ENCODE data around the gene DENND1A. TPM values are rescaled to one million over a fixed set of nuclear protein-coding genes. Genes with fewer than 3 reads are reported as not detected.

Gene DENND1A
- total and polyA plus RNA-seq, 5 experiments from 2014 or later = 2.6 to 14.3 (median 5.3) TPM

GRCh38 chr9:123660691-123661466 is 269.0 kb downstream of the DENND1A start:
- Mint-ChIP-seq H3K27me3 (no peaks in the 10 kb centered on the region), H3K27ac (no peak overlapping the region), H3K9me3 (peaks cover 9 to 43% (median 28%) of the 10 kb centered on the region in 9 donors), H3K4me3 (no peak overlapping the region), H3K4me1 (peaks cover 0 to 20% (median 0%) of the 10 kb centered on the region in 4 donors), H3K36me3 (peaks cover 33 to 49% (median 45%) of the 10 kb centered on the region in 3 donors)
- ATAC-seq (no peak), DNase-seq (no peak)
- POLR2A ChIA-PET = no interaction called here

DNA sequence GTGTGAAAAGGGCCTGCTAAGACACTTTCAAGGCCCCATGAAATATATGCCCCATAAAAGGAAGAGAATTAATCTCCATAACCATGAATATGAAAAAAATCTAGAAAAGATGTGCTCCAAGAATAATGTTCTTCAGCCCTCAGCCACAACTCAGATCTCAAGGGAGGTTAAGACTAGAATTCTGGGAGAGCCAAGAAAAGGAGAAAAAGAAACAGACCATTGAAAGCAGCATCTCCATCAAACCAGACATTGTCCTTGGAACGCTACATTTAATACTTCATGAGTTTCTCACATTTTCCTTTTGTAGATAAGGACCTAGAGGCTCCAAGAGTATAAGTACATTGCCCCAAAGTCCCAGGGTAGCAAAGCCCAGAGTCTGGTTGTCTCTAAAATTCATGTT is 270.6 kb downstream of the DENND1A start:
- no peaks in the 10 kb centered on the region for H3K27me3 Mint-ChIP-seq
- DNase-seq = no peak
- ATAC-seq = no peak
- peaks cover 20 to 43% (median 33%) of the 10 kb centered on the region in 3 donors for H3K36me3 Mint-ChIP-seq
- POLR2A ChIA-PET = no interaction called here
- no peak overlapping the region for H3K4me3 Mint-ChIP-seq
- peaks cover 0 to 20% (median 0%) of the 10 kb centered on the region in 4 donors for H3K4me1 Mint-ChIP-seq
- peaks cover 5 to 29% (median 17%) of the 10 kb centered on the region in 9 donors for H3K9me3 Mint-ChIP-seq
- H3K27ac Mint-ChIP-seq = no peak overlapping the region

- Mint-ChIP-seq H3K9me3 (peaks cover 4 to 25% (median 16%) of the 10 kb centered on the region in 9 donors), H3K4me1 (peaks cover 0 to 20% (median 0%) of the 10 kb centered on the region in 4 donors), H3K27ac (no peak overlapping the region), H3K36me3 (peaks cover 16 to 46% (median 35%) of the 10 kb centered on the region in 3 donors), H3K4me3 (no peak overlapping the region), H3K27me3 (no peaks in the 10 kb centered on the region)
- ATAC-seq (no peak), DNase-seq (no peak)
- POLR2A ChIA-PET = no interaction called here
Observed at GRCh38 chr9:123658792-123659191, 271.1 kb downstream of the DENND1A start.

DNA sequence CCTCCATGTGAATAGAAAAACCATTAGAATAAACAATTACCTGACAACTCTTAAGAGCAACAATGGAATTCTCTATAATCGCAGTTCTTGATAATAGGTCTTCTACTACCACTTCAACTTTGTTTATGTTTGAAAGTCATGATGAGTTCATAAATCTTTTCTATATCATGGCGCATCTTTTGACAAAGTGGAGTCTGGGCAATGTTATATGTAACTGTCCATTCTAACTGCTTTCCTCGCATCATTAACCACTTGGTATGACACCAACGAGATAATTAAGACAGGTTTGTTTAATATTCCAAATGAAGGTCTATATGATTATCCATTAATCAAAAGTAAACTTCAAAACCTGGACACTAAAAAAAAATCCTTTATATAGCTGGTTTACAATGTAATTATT is 272.0 kb downstream of the DENND1A start:
- H3K27me3 Mint-ChIP-seq = no peaks in the 10 kb centered on the region
- H3K9me3 Mint-ChIP-seq = peaks cover 2 to 18% (median 15%) of the 10 kb centered on the region in 9 donors
- ATAC-seq = no peak
- H3K4me1 Mint-ChIP-seq = peaks cover 0 to 20% (median 0%) of the 10 kb centered on the region in 4 donors
- DNase-seq = no peak
- peaks cover 15 to 45% (median 29%) of the 10 kb centered on the region in 3 donors for H3K36me3 Mint-ChIP-seq
- H3K4me3 Mint-ChIP-seq = no peak overlapping the region
- no peak overlapping the region for H3K27ac Mint-ChIP-seq
- POLR2A ChIA-PET = no interaction called here

- H3K4me3 Mint-ChIP-seq = no peak overlapping the region
- no peak for ATAC-seq
- DNase-seq = no peak
- H3K27ac Mint-ChIP-seq = no peak overlapping the region
- H3K27me3 Mint-ChIP-seq = no peaks in the 10 kb centered on the region
- peaks cover 0 to 14% (median 0%) of the 10 kb centered on the region in 4 donors for H3K4me1 Mint-ChIP-seq
- H3K9me3 Mint-ChIP-seq = peaks cover 0 to 10% (median 7%) of the 10 kb centered on the region in 9 donors
- H3K36me3 Mint-ChIP-seq = peaks cover 9 to 44% (median 27%) of the 10 kb centered on the region in 3 donors
- POLR2A ChIA-PET = no interaction called here
Observed at GRCh38 chr9:123657099-123657498, 272.8 kb downstream of the DENND1A start.

DNA sequence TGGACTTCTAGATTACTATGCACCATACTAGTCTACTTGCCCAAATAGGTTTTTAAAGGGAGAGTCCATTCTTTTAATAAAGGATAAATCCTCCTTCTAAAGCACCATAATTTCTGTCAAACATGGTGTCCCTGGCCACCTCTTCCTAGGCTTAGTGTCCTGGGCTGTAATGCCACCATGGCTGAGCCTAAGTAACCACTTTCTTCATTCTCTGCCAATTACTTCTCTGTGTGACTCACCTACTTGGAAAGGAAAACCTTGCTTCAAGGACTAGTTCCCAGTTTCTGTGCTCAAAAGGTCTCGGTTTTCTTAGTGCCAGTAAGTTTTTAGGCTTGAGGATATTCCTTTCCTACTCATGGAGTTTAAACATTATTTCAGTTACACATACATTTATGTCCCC is 273.4 kb downstream of the DENND1A start:
- Mint-ChIP-seq H3K36me3 (peaks cover 8 to 44% (median 27%) of the 10 kb centered on the region in 3 donors), H3K4me1 (peaks cover 0 to 11% (median 0%) of the 10 kb centered on the region in 4 donors), H3K27me3 (no peaks in the 10 kb centered on the region), H3K9me3 (peaks cover 0 to 5% (median 2%) of the 10 kb centered on the region in 9 donors), H3K27ac (no peak overlapping the region), H3K4me3 (no peak overlapping the region)
- POLR2A ChIA-PET = no interaction called here
- DNase-seq (no peak), ATAC-seq (no peak)

DNA sequence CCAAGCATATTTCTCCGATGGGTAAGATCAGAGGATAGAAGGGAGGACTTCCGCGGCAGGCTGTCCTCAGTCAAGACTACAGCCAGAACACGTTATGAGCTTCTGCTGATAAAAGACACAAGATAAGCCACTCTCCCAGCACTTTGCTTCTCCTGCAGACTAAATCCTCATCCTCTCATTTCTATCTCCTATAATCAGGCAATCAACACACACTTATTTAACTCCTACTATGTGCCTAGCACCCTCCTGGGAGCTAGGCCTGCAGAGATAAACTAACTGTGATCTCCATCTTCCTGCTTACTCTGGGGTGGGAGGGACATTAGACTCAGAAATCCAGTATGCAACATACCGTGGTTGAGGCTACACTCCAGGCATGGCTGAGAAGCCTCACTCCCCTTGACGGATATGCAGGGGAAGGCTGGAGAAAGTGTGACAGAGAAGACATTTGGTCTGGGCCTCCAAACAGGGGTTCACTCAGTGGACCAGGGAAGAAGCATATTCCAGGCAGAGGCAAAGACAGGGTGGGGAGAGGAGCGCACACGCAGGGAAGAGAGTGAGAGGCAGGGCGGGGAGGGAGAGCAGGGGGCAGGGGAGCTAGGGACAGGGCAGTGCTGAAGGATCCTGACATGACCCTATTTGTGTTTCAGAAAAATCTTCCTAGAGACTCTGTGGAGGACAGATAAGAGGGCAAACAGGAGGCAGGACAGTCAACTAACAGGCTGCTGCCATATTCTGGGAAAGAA is 274.1 kb downstream of the DENND1A start:
- Mint-ChIP-seq H3K36me3 (peaks cover 9 to 41% (median 26%) of the 10 kb centered on the region in 3 donors), H3K27me3 (no peaks in the 10 kb centered on the region), H3K4me1 (peaks cover 0 to 10% (median under 1%) of the 10 kb centered on the region in 4 donors), H3K27ac (no peak overlapping the region), H3K4me3 (no peak overlapping the region), H3K9me3 (no peaks in the 10 kb centered on the region)
- ATAC-seq (no peak), DNase-seq (no peak)
- POLR2A ChIA-PET = no interaction called here

GRCh38 chr9:123654994-123655637 is 274.8 kb downstream of the DENND1A start:
- DNase-seq (no peak), ATAC-seq (no peak)
- Mint-ChIP-seq H3K27me3 (no peaks in the 10 kb centered on the region), H3K4me3 (no peak overlapping the region), H3K4me1 (peaks cover 0 to 9% (median under 1%) of the 10 kb centered on the region in 4 donors), H3K9me3 (no peaks in the 10 kb centered on the region), H3K36me3 (peaks cover 9 to 45% (median 26%) of the 10 kb centered on the region in 3 donors), H3K27ac (peak overlapping the region in 1 of 10 donors; percentile 9)
- POLR2A ChIA-PET = no interaction called here

DNA sequence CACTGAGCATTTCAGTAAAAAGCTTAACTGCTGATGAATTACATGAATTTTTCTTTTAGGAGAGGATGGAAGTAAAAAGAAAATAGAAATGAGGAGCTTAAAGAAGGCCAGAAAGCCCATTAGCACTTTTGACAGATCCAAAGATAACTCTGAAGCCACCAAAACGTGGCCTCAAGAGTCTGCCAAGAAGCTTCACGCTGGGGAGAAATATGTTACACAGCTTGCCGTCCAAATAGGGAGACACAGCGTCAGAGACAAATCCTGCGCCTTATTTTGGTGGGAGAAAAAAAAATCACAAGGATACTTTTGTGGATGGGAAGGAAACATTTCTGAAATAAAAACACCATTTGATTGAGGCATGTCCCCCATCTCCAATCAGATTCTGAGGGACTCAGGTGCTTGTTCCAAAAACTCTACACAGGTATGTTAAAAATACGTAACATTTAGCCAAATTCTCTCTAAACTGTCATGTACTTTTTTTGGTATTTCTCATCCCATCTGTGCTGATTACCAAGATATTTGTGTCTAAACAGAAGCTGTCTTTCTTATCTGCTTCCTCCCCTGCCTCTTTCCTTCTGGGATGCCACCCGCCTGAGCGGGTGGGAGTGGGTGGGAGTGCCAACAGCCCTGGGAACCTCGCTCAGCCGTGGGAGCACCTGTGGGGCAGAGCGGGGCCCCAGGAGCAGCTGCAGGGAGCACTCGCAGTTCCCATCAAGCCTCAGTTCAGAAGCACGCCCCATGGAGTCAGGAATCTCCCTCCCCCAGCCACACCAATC is 275.5 kb downstream of the DENND1A start:
- Mint-ChIP-seq H3K9me3 (no peaks in the 10 kb centered on the region), H3K27me3 (no peaks in the 10 kb centered on the region), H3K36me3 (peaks cover 9 to 47% (median 27%) of the 10 kb centered on the region in 3 donors), H3K4me1 (peaks cover 0 to 9% (median under 1%) of the 10 kb centered on the region in 4 donors), H3K4me3 (no peak overlapping the region), H3K27ac (peak overlapping the region in 1 of 10 donors; percentile 35)
- POLR2A ChIA-PET = no interaction called here
- DNase-seq (no peak), ATAC-seq (no peak)

- H3K27me3 Mint-ChIP-seq = no peaks in the 10 kb centered on the region
- POLR2A ChIA-PET = no interaction called here
- peaks cover 9 to 57% (median 38%) of the 10 kb centered on the region in 3 donors for H3K36me3 Mint-ChIP-seq
- H3K4me3 Mint-ChIP-seq = no peak overlapping the region
- H3K4me1 Mint-ChIP-seq = peaks cover 0 to 2% (median 0%) of the 10 kb centered on the region in 4 donors
- no peak for ATAC-seq
- H3K27ac Mint-ChIP-seq = no peak overlapping the region
- peaks cover 0 to 2% (median 0%) of the 10 kb centered on the region in 9 donors for H3K9me3 Mint-ChIP-seq
- DNase-seq = no peak
Observed at GRCh38 chr9:123652416-123652815, 277.5 kb downstream of the DENND1A start.

- DNase-seq (no peak), ATAC-seq (no peak)
- H3K36me3 Mint-ChIP-seq = peaks cover 9 to 61% (median 42%) of the 10 kb centered on the region in 3 donors
- POLR2A ChIA-PET = no interaction called here
- no peak overlapping the region for H3K27ac Mint-ChIP-seq
- H3K27me3 Mint-ChIP-seq = no peaks in the 10 kb centered on the region
- H3K9me3 Mint-ChIP-seq = peaks cover 0 to 5% (median 0%) of the 10 kb centered on the region in 9 donors
- no peak overlapping the region for H3K4me3 Mint-ChIP-seq
- peaks cover 0 to 2% (median 0%) of the 10 kb centered on the region in 4 donors for H3K4me1 Mint-ChIP-seq
Observed at GRCh38 chr9:123651871-123652270, 278.1 kb downstream of the DENND1A start.

GRCh38 chr9:123651273-123651672 is 278.7 kb downstream of the DENND1A start:
- Mint-ChIP-seq H3K27ac (no peak overlapping the region), H3K27me3 (no peaks in the 10 kb centered on the region), H3K36me3 (peaks cover 9 to 65% (median 48%) of the 10 kb centered on the region in 3 donors), H3K4me1 (peaks cover 0 to 2% (median 0%) of the 10 kb centered on the region in 4 donors), H3K4me3 (no peak overlapping the region), H3K9me3 (peaks cover 0 to 5% (median 0%) of the 10 kb centered on the region in 9 donors)
- POLR2A ChIA-PET = interaction anchor here (0.6 kb wide), 1 partner anchor 295 kb away, joined by 4 read pairs; no protein-coding TSS in a partner anchor
- ATAC-seq = no peak
- DNase-seq = no peak
